Fibroblast of mammary gland (primary cell): ENCODE measurements around the gene KLK12.

Experiments used
- DNase-seq: peaks from one replicate; pipeline ENCODE4 v3.0.0-alpha.2; 2010; ENCODE audit warnings: low read depth
- H3K4me3 ChIP-seq: 2 replicates; pipeline ENCODE4 v1.5.1; 2011; ENCODE audit warnings: low read depth, mild to moderate bottlenecking, low read length, moderate library complexity; ENCODE audit not compliant: control insufficient read depth
- CTCF ChIP-seq: conservative IDR thresholded peaks from 2 replicates; pipeline ENCODE4 v1.5.1; 2011; ENCODE audit warnings: low read depth, low read length, inconsistent platforms; ENCODE audit not compliant: control insufficient read depth, insufficient read depth

Gene KLK12

GRCh38 chr19:51060336-51060735, 25.5 kb upstream of the KLK12 start:
- no peak for TF ChIP-seq CTCF
- no peak overlapping the region for H3K4me3 ChIP-seq
- DNase-seq, result no peak

GRCh38 chr19:51059715-51060114, 24.9 kb upstream of the KLK12 start:
- no peak for DNase-seq
- TF ChIP-seq CTCF, result no peak
- no peak overlapping the region for H3K4me3 ChIP-seq

GRCh38 chr19:51055866-51056265, 21.1 kb upstream of the KLK12 start:
- no peak for DNase-seq

GRCh38 chr19:51047031-51047335, 12.2 kb upstream of the KLK12 start:
- no peak for TF ChIP-seq CTCF
- H3K4me3 ChIP-seq, result no peak overlapping the region
- DNase-seq, result no peak

More at GRCh38 chr19:51055866-51056265, 21.1 kb upstream of the KLK12 start:
- no peak for TF ChIP-seq CTCF
- no peak overlapping the region for H3K4me3 ChIP-seq

- no peak for TF ChIP-seq CTCF
- no peak overlapping the region for H3K4me3 ChIP-seq
- DNase-seq, result no peak
Observed at GRCh38 chr19:51044327-51044726, 9.5 kb upstream of the KLK12 start.

GRCh38 chr19:51043497-51043896, 8.7 kb upstream of the KLK12 start:
- TF ChIP-seq CTCF, result no peak
- H3K4me3 ChIP-seq, result no peak overlapping the region
- no peak for DNase-seq

GRCh38 chr19:51040151-51040550, 5.3 kb upstream of the KLK12 start:
- no peak for TF ChIP-seq CTCF
- no peak overlapping the region for H3K4me3 ChIP-seq
- no peak for DNase-seq
